SK-N-SH (cell line): ENCODE results near the gene NOD2. TPM values are rescaled to one million over a fixed set of nuclear protein-coding genes. Genes with fewer than 3 reads are reported as not detected.

Experiments
- CTCF ChIA-PET: fragments of 300-600, 350-600 bp; formaldehyde crosslinking; extraction: SDS; loops from one replicate; lab custom pipeline; 2021; lab: Yijun Ruan, JAX
- POLR2A ChIA-PET: fragments of 350-600 bp; sonication (Branson Sonifier 250); formaldehyde crosslinking; extraction: SDS; loops from one replicate; lab custom pipeline; 2020; ENCODE audit warnings: antibody characterized with exemption, inconsistent platforms; lab: Yijun Ruan, JAX
- DNase-seq: peaks from one replicate; pipeline ENCODE4 v3.0.0; 2012
- H2AFZ ChIP-seq: fragments of 200-600 bp; sonication (generic); 2 replicates; pipeline ENCODE4 v1.8.1; 2016; ENCODE audit warnings: antibody characterized with exemption, mild to moderate bottlenecking, low read depth
- H3F3A ChIP-seq: fragments of 200-600 bp; sonication (generic); replicated peaks from 2 replicates; pipeline ENCODE3; 2016; ENCODE audit warnings: antibody characterized with exemption, mild to moderate bottlenecking; ENCODE audit not compliant: insufficient read depth
- H3K27ac ChIP-seq, 2 experiments: fragments of 200-500 bp in 1 of 2; fragments of 200-600 bp in 1 of 2; sonication (Bioruptor generic) in 1 of 2; sonication (generic), shearing (Covaris generic) in 1 of 2; 2 replicates each; pipeline versions ENCODE4 v1.5.1 to v1.6.1; 2014 to 2016; ENCODE audit warnings: low read depth in 2 of 2, inconsistent platforms in 1 of 2, low read length in 1 of 2, mild to moderate bottlenecking in 1 of 2, mixed read lengths in 1 of 2
- H3K27me3 ChIP-seq: fragments of 200-600 bp; sonication (generic), shearing (Covaris generic); 2 replicates; pipeline ENCODE4 v1.6.1; 2016; ENCODE audit warnings: mixed run types; ENCODE audit not compliant: insufficient read depth
- H3K36me3 ChIP-seq, 2 experiments: fragments of 200-500 bp in 1 of 2; fragments of 200-600 bp in 1 of 2; sonication (Bioruptor generic) in 1 of 2; sonication (generic) in 1 of 2; replicated peaks in 1 of 2; 2 replicates each; pipeline versions ENCODE3 to v1.5.1; 2014 to 2016; ENCODE audit warnings: low read length in 1 of 2, mild to moderate bottlenecking in 1 of 2; ENCODE audit not compliant: insufficient read depth in 2 of 2, control insufficient read depth in 1 of 2
- H3K4me1 ChIP-seq, 2 experiments: fragments of 200-500 bp in 1 of 2; fragments of 200-600 bp in 1 of 2; sonication (Bioruptor generic) in 1 of 2; sonication (generic), shearing (Covaris generic) in 1 of 2; 2 replicates each; pipeline versions ENCODE4 v1.5.1 to v1.6.1; 2014 to 2016; ENCODE audit warnings: low read depth in 1 of 2, low read length in 1 of 2, mixed run types in 1 of 2; ENCODE audit not compliant: insufficient read depth in 2 of 2, control insufficient read depth in 1 of 2
- H3K4me2 ChIP-seq: fragments of 200-600 bp; sonication (generic), shearing (Covaris generic); 2 replicates; pipeline ENCODE4 v1.6.1; 2017; ENCODE audit warnings: mixed run types
- H3K4me3 ChIP-seq, 2 experiments: fragments of 200-500 bp in 1 of 2; fragments of 200-600 bp in 1 of 2; sonication (Bioruptor generic) in 1 of 2; sonication (generic), shearing (Covaris generic) in 1 of 2; 2 replicates each; pipeline versions ENCODE4 v1.5.1 to v1.8.1; 2014 to 2016; ENCODE audit warnings: low read depth in 2 of 2, inconsistent platforms in 1 of 2, low read length in 1 of 2, mild to moderate bottlenecking in 1 of 2, mixed read lengths in 1 of 2, moderate library complexity in 1 of 2
- H3K79me2 ChIP-seq: fragments of 200-600 bp; sonication (generic); 2 replicates; pipeline ENCODE4 v1.8.1; 2017; ENCODE audit warnings: mild to moderate bottlenecking; ENCODE audit not compliant: insufficient read depth
- H3K9ac ChIP-seq: fragments of 200-600 bp; sonication (generic); 2 replicates; pipeline ENCODE4 v1.6.1; 2017; ENCODE audit warnings: mixed run types
- H3K9me2 ChIP-seq: fragments of 200-600 bp; sonication (generic); 2 replicates; pipeline ENCODE4 v1.6.1; 2017; ENCODE audit warnings: mixed run types
- H3K9me3 ChIP-seq: fragments of 200-600 bp; sonication (generic); 2 replicates; pipeline ENCODE4 v1.6.1; 2017; ENCODE audit warnings: mixed run types, mild to moderate bottlenecking, moderate library complexity
- H4K20me1 ChIP-seq: fragments of 200-600 bp; sonication (generic); 2 replicates; pipeline ENCODE4 v1.6.1; 2017; ENCODE audit warnings: mild to moderate bottlenecking, mixed run types; ENCODE audit not compliant: insufficient read depth
- CHD2 ChIP-seq: fragments of 150-350 bp; IDR thresholded peaks from 2 replicates; pipeline ENCODE4 v1.6.1; 2018; ENCODE audit warnings: low read length; ENCODE audit not compliant: partially characterized antibody
- ELF1 ChIP-seq: IDR thresholded peaks from 2 replicates; pipeline ENCODE4 v1.4.0; 2012
- FOSL2 ChIP-seq: IDR thresholded peaks from 2 replicates; pipeline ENCODE4 v1.4.0; 2012; ENCODE audit warnings: low read depth, mild to moderate bottlenecking, moderate library complexity, borderline replicate concordance
- MXI1 ChIP-seq: IDR thresholded peaks from 2 replicates; pipeline ENCODE4 v1.6.1; 2012; ENCODE audit warnings: mild to moderate bottlenecking, low read depth, low read length, improper control_type of control experiment
- NRF1 ChIP-seq: IDR thresholded peaks from 2 replicates; pipeline ENCODE4 v1.6.1; 2012; ENCODE audit warnings: low read depth, mild to moderate bottlenecking, low read length
- RCOR1 ChIP-seq: fragments of 150-350 bp; IDR thresholded peaks from 2 replicates; pipeline ENCODE4 v1.6.1; 2017; ENCODE audit warnings: antibody characterized with exemption, low read length
- RFX5 ChIP-seq: IDR thresholded peaks from 2 replicates; pipeline ENCODE4 v1.6.1; 2012; ENCODE audit warnings: mild to moderate bottlenecking, improper control_type of control experiment, low read length
- RXRA ChIP-seq: IDR thresholded peaks from 2 replicates; pipeline ENCODE4 v1.4.0; 2012; ENCODE audit warnings: low read depth, mild to moderate bottlenecking, borderline replicate concordance
- SIN3A ChIP-seq: IDR thresholded peaks from 2 replicates; pipeline ENCODE4 v1.6.1; 2012; ENCODE audit warnings: low read depth, mild to moderate bottlenecking, low read length, moderate library complexity, borderline replicate concordance
- SMC3 ChIP-seq: IDR thresholded peaks from 2 replicates; pipeline ENCODE4 v1.6.1; 2012; ENCODE audit warnings: low read depth, low read length, improper control_type of control experiment
- TAF1 ChIP-seq: IDR thresholded peaks from 2 replicates; pipeline ENCODE4 v1.6.1; 2012; ENCODE audit warnings: low read depth, mild to moderate bottlenecking, low read length, moderate library complexity, borderline replicate concordance
- TEAD4 ChIP-seq: IDR thresholded peaks from 2 replicates; pipeline ENCODE4 v1.4.0; 2012; ENCODE audit warnings: mild to moderate bottlenecking, borderline replicate concordance; ENCODE audit not compliant: insufficient read depth
- YY1 ChIP-seq: IDR thresholded peaks from 2 replicates; pipeline ENCODE4 v1.4.0; 2012; ENCODE audit warnings: low read depth, mild to moderate bottlenecking
- WGBS: methylation state at CpG from one replicate; pipeline ENCODE4 v1.1.6; 2017; ENCODE audit warnings: low lambda C conversion rate; 5-methylcytosine and 5-hydroxymethylcytosine counted together
- polyA plus RNA-seq, 3 experiments: library from polyadenylated mRNA; depleted of rRNA; stranded (reverse); fragments of >200 nt; gene quantifications; 2 replicates each; pipeline ENCODE4 v1.2.3, GENCODE V29; 2012
- TF ChIP-seq, protein P1 (sequence below): IDR thresholded peaks from 2 replicates; pipeline ENCODE4 v1.4.0; 2012; ENCODE audit warnings: low read depth
- TF ChIP-seq, protein P2 (sequence below): IDR thresholded peaks from 2 replicates; pipeline ENCODE4 v1.4.0; 2012; ENCODE audit warnings: low read depth, borderline replicate concordance
- TF ChIP-seq, protein P3 (sequence below): IDR thresholded peaks from 2 replicates; pipeline ENCODE4; 2012

NOD2 gene
- polyA plus RNA-seq, 1 of the 3 experiments (the other 2 are of a cell fraction), result not detected

- CTCF ChIA-PET, result interaction anchor here (0.7 to 0.9 kb wide), 3 partner anchors 15 to 74 kb away, joined by 3 to 4 read pairs (median 3); no protein-coding TSS in a partner anchor
These were observed 38.8 kb downstream of the NOD2 start for GRCh38 chr16:50731989-50732832.

DNA sequence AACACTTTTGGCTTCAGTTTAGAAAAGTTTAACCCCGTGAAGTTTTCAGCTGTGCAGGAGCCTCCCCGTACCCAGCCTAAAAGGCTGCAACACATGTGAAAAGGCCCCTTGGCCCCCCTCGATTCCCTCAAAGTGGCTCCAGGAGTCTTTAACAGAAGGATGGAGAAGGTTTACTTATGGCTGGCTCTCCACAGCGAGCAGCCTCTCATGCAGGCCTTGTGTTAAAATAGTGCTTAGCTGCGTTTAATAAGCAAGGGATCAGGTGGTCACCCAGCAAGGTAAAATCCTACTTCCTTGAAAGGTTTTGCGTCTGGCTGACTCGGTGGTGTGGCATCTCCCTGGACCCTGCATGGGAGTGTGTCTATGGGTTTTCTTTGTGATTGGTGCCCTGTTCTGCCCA is 40.1 kb downstream of the NOD2 start:
- Histone ChIP-seq H3K36me3 (no peaks in the 10 kb centered on the region), H3K27ac (no peak overlapping the region), H3K4me2 (no peak overlapping the region), H4K20me1 (no peaks in the 10 kb centered on the region), H3K79me2 (no peaks in the 10 kb centered on the region), H3K4me3 (no peak overlapping the region), H3F3A (no peaks in the 10 kb centered on the region), H3K9ac (no peak overlapping the region), H2AFZ (no peak overlapping the region), H3K27me3 (no peaks in the 10 kb centered on the region; the same call in 1 of the 2 replicates), H3K4me1 (no peaks in the 10 kb centered on the region), H3K9me3 (no peaks in the 10 kb centered on the region), H3K9me2 (no peaks in the 10 kb centered on the region)
- CTCF ChIA-PET, result interaction anchor here (0.8 to 1.2 kb wide), 2 partner anchors 14 to 73 kb away, joined by 3 to 4 read pairs; no protein-coding TSS in a partner anchor
- WGBS, result 62% methylated on average over 7 of the region's 7 CpGs
- POLR2A ChIA-PET, result no interaction called here
- DNase-seq, result no peak
- TF ChIP-seq SIN3A (no peak), MXI1 (no peak), NRF1 (no peak), ELF1 (no peak), YY1 (no peak), TAF1 (no peak), FOSL2 (no peak), RXRA (no peak), CHD2 (no peak), TEAD4 (no peak), RCOR1 (no peak), RFX5 (no peak)
- TF ChIP-seq, protein P1, sequence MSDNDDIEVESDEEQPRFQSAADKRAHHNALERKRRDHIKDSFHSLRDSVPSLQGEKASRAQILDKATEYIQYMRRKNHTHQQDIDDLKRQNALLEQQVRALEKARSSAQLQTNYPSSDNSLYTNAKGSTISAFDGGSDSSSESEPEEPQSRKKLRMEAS, result no peak
- TF ChIP-seq, protein P2, sequence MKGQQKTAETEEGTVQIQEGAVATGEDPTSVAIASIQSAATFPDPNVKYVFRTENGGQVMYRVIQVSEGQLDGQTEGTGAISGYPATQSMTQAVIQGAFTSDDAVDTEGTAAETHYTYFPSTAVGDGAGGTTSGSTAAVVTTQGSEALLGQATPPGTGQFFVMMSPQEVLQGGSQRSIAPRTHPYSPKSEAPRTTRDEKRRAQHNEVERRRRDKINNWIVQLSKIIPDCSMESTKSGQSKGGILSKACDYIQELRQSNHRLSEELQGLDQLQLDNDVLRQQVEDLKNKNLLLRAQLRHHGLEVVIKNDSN, result no peak
- TF ChIP-seq, protein P3, sequence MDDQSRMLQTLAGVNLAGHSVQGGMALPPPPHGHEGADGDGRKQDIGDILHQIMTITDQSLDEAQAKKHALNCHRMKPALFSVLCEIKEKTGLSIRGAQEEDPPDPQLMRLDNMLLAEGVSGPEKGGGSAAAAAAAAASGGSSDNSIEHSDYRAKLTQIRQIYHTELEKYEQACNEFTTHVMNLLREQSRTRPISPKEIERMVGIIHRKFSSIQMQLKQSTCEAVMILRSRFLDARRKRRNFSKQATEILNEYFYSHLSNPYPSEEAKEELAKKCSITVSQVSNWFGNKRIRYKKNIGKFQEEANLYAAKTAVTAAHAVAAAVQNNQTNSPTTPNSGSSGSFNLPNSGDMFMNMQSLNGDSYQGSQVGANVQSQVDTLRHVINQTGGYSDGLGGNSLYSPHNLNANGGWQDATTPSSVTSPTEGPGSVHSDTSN, result no peak

More at GRCh38 chr16:50731989-50732832, 38.8 kb downstream of the NOD2 start:
- Histone ChIP-seq H3K79me2 (no peaks in the 10 kb centered on the region), H3F3A (no peaks in the 10 kb centered on the region), H3K4me2 (no peak overlapping the region), H3K4me1 (no peaks in the 10 kb centered on the region), H3K36me3 (no peaks in the 10 kb centered on the region), H3K9ac (no peak overlapping the region), H2AFZ (no peak overlapping the region), H3K4me3 (no peak overlapping the region), H3K27me3 (no peaks in the 10 kb centered on the region; the same call in 1 of the 2 replicates), H3K9me3 (no peaks in the 10 kb centered on the region), H3K9me2 (no peaks in the 10 kb centered on the region), H3K27ac (no peak overlapping the region), H4K20me1 (no peaks in the 10 kb centered on the region)
- WGBS, result 70% methylated on average over 10 of the region's 10 CpGs
- no peak for TF ChIP-seq SMC3
- TF ChIP-seq, protein P2, result no peak
- POLR2A ChIA-PET, result no interaction called here
- DNase-seq, result no peak
